T47D (cell line): ENCODE results near the gene TFAP2A.

Experiments used
- DNase-seq, 2 experiments: peaks; one replicate each; pipeline versions ENCODE4 v3.0.0 to v3.0.0-alpha.2; 2011 to 2012; ENCODE audit warnings: low read depth in 1 of 2, low spot score in 1 of 2
- JUND ChIP-seq: IDR thresholded peaks from 2 replicates; pipeline ENCODE4 v1.6.1; 2012; ENCODE audit warnings: low read depth
- in situ Hi-C: cut with HindIII; loops from 2 replicates; pipeline ENCODE4 v1.10.0; 2016; ENCODE audit warnings: low sequenced_read_pairs, low pct_unique_long_range_greater_than_20kb

Gene TFAP2A

DNA sequence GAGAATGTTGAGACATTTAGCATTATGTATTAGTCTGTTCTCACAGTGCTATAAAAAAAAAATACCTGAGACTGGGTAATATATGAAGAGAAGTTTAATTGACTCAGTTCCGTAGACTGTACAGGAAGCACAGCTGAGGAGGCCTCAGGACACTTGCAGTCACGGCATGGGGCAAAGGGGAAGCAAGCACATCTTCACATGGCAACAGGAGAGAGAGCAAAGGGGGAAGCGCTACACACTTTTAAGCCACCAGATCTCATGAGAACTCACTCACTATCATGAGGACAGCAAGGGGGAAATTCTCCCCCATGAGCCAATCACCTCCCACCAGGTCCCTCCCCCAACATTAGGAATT lies 26.8 kb upstream of the TFAP2A start:
- DNase-seq, result no peak
- TF ChIP-seq JUND, result no peak
- in situ Hi-C loops, result no loop called here

DNA sequence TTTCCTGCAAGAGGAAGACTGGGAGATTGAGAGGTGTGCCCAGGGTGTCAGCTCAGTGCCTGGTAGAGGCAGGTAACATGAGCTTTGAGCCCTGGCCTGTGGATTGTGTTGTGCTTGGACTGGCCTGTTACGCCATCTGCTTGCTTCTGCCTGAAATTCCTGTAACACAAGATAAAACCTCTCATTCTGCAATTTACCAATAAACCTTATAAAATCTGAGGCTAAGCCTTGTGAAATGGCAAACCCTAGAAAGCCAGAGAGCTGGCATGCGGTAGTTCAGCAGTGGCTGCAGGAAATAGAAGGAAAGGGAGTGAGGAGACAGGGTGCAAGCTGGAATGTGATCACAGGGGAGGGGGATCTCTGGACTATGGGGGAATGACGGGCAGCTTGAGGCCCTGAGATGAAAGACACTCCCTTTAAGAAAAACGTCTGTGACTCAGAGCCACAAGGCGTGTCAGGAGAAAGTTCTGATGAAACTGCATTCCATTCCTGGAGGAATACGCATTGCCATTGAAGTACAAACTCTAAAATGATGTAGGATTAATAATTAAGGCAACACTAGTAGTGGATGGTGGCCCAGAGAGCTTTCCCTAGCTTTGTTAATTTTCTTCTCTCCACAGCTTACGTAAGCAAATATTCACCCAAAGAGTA lies 26.3 kb upstream of the TFAP2A start:
- in situ Hi-C loops, result no loop called here
- no peak for TF ChIP-seq JUND
- DNase-seq, result no peak

DNA sequence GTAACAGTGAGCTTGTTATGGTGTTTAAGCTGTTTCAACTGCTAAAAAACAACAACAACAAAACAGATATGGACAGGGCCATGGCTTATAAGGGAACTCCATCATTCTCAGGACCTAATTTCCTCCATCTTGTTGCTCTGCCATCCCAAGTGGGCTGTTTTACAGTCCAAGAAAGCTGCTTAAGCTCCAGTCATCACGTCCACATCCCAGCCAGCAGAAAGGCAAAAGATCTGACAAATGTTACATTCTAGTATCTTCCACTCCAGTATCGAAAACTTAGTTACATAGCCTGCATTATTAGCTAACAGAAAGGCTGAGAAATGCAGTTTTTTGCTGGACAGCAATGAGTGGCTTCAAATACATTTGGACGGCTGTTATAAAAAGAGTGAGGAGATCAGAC lies 23.0 kb upstream of the TFAP2A start:
- in situ Hi-C loops, result no loop called here
- TF ChIP-seq JUND, result no peak

DNA sequence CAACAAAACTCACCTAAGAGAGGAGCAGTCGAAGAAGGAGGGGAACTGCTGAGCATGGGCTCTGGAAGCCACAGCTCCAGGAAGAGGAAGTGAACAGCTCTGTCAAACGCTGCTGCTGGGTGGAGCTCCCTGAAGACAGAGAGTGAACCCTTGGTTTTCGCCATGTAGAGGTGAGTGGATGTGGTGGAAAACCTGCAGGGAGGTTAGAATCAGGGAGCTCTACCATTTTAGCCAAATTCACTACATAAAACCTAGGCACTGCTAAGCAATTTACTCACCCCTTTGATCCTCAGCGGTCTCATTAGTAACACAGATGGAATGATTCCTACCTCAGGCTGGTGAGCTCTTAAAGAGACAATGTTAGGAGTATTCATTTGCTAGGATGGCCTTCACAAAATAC lies 19.4 kb upstream of the TFAP2A start:
- in situ Hi-C loops, result no loop called here
- no peak for DNase-seq

More for the DNA sequence above, 23.0 kb upstream of the TFAP2A start:
- DNase-seq, result no peak

DNA sequence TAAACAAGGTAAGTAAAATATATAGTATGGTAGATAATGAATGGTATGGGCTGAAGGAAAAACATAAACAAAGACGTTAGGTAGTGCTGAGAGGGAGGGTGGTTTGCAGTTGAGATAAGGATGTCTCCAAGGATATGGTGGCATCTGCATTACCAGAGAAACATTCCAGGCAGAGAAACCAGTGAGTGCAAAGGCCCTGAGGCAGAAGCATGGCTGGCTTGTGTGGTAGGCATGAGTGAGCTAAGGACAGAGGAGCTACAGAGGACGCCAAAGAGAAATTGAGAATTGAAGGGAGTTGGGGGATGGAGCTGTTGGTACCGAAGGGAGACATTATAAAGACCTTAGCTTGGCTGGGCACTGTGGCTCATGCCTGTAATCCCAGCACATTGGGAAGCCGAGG lies 18.4 kb upstream of the TFAP2A start:
- in situ Hi-C loops, result no loop called here
- no peak for TF ChIP-seq JUND
- no peak for DNase-seq

More for the DNA sequence above, 19.4 kb upstream of the TFAP2A start:
- no peak for TF ChIP-seq JUND

DNA sequence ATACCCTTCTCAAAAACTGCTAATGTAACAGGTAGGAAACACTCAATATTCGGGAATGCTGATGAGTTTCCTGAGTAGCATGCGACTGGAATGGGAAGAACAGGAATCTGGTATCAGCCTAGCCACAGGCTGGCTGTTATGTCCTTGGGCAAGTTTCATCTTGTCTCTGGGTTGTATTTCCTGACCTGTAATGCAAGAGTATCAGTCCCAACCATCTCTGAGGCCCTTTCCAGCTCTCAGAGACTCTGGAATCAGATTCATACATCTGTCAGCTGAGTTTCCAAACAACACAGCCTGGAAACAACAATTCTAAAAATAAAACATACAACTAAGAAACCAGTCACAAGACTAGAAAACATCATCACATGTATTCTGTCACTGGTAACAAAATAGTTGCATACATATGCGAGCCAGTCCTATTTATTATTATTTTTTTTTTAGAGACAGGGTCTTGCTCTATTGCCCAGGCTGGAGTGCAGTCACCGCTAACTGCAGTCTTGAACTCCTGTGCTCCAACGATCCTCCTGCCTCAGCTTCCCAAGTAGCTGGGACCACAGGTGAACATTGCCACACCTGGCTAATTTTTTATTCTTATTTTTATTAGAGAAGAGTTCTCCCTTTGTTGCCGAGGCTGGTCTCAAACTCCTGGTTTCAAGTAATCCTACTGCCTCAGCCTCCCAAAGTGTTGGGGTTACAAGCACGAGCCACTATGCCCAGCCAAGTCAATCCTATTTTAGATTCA lies 16.7 kb upstream of the TFAP2A start:
- DNase-seq, result no peak
- TF ChIP-seq JUND, result no peak
- in situ Hi-C loops, result no loop called here

DNA sequence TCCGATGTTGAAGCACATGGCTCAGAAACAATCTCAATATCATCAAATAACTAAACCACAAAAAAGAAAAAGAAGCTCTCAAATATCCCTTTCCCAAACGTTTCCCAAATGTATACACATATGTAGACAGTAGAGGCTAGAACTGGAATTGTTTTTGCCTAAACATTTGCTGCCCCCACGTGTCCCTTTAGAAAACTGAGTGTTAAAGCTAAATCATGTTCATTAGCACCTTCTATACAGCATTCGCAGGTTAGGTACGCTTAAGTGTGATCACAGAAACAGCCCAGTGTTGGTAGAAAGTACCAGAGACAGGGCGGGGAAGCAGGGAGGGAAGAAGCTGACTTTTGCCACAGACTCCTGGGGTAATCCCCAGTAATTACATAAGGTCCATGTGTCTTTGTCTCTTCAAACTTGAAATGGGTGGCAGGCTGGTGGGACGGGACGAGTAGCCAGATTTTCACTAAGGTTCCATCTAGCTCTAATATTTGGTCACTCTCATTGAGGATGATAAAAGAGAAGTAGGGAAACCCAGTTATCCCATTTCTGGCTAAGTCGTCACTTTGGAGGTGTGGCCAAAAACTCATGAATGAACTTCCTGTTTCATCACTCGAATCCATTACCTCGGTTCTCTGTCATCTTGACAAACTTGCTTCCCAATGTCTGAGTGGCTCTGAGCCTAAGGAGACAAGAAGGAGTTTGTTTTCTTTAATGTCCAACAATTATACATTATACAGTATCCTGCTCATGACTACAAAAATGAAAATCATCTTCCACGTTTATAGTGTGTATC lies 15.0 kb upstream of the TFAP2A start:
- TF ChIP-seq JUND, result no peak
- DNase-seq, result peak in 1 of 2 experiments; percentile 90
- in situ Hi-C loops, result no loop called here

DNA sequence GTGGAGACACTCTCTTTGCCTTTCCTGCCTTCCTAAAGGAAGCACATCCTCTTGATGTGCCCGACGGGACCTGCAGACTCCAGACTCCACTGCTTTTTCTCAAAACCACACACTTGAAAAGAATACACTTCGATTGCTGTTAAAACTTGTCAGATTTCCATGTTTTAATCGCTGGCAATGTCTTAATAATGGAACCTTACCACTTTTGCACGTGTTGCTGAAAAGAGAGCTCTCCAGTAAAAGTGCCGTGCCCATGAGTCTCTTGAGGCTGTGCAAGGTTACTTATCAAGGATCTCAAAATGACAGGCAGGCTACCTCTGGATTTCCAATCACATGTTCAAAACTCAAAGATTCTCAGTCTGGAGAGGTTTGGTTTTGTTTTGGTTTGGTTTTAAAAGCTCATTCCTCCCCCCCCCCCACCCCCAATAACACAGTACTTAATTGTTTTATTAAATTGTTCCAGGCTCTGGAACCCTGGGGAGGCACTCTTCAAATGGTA lies 12.0 kb upstream of the TFAP2A start:
- DNase-seq, result no peak
- TF ChIP-seq JUND, result no peak
- in situ Hi-C loops, result no loop called here

DNA sequence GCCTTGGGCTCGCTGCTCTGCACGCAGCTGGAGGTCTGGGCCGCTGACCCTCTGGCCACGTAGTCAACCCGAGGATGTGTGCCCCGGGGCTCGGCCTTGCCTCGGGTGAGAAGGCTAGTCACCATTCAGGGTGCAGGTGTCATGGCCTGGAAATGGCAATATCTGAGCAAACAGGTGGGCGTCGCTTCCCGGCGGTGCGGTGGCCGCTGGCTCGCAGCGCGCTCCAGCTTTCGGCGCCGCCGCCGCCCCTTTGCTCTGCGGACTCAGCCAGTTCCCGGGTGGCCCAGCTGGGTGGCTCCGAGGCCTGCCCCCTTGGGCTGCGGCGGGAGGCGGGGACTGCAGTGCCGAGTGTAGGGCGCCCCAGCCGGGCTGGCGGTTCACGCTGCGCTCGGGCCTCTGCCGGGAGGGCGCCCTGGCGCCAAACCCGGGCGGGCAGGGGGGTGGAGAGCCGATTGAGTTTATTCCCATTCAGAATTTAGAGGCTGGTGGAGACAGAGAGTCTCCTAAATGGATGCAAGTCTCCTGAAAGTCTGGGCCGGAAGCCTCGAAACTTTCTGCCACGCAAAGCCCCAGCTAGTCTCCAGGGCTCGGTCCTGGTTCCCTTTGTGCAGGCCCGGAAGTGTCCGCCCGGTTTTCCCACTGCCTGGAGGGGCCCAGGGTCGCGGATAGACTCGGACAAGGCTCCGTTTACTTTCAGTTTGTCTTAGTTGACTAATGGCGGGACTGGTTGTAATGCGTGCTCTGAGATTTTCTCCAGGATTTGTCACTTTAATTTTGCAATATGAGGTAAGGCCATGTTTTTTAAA lies 11.3 kb upstream of the TFAP2A start:
- no peak for TF ChIP-seq JUND
- DNase-seq, result peak in 1 of 2 experiments; percentile 72
- in situ Hi-C loops, result no loop called here

DNA sequence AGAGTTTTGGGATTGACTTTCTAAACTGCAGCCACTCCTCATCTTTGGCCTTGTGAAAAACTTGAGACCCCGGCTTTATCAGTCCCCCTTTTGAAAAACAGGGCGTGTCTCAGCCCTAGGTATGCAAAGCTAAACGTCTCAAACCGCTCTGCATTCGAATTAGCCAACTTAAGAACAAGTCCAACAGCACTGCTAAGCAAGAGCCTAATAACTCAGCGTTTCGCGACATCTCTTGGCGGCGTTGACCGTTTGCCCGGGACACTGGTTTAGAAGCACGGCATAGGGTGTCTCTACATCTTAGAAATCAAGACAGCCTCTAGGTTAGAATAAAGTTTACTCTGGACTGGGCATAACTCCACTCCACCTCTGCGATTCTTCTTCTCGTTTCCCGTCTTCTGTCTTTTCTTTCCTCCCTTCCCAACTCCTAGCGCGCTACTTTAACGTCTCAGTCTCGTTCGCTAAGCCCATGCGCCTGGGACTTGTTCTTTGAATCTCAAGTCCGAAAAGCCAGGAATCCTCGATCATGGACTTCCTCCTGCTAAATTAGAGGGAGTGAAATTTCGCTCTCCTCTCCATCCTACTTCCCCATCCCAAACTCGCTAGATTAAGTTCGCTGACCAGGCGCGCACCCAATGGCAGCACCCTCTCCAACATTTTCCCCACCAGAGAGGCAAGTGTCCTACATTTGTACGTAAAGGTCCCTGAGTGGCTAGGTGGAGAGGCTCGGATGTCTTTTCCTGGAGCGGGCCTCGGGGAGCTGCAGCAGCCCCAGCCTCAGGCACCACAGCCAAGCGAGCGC lies 10.5 kb upstream of the TFAP2A start:
- no peak for TF ChIP-seq JUND
- DNase-seq, result no peak
- in situ Hi-C loops, result no loop called here

DNA sequence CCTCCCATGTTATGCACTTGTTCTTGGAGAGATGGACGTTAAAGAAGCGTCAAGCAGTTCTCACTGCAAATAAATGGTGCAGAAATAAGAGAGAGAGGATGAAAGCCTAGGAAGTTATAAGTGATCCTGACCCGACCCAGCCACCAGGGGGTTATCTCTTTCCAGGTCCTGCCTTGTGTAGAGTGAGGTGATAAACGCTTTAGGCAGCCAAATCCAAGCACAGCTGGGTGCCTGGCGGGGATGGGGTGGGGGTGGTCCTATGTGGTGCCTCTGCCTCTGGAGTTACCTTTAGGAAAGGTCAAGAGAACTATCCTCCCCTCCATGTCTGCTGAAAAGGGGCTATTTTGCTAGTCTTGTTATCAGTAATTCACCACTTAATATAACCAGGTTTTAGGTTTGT lies 9.2 kb upstream of the TFAP2A start:
- in situ Hi-C loops, result no loop called here
- no peak for DNase-seq
- TF ChIP-seq JUND, result no peak

DNA sequence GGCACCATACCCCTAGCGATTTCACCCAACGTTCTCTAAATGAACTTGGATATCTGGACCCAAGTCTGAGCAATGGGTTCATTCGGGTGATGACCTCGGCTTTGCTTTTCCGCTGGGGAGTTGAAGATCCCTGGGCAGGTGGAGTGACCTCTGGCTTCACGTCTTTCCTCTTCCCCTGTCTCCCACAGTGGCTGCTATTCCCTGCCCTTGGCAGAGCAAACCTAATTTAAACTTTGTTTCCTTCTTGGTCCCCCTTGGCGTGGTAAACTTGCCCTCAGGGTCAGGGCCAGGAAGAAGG lies 7.8 kb upstream of the TFAP2A start:
- TF ChIP-seq JUND, result no peak
- DNase-seq, result no peak
- in situ Hi-C loops, result no loop called here
